HG02678 (cell line): Measurements from ENCODE around the gene DENND4C.
A peak's percentile ranks its signal among the peaks of the same experiment; 100 is the strongest.
"Not testable (repeated sequence)": the region's sequence is repeated elsewhere in the genome, so short reads cannot be mapped to it uniquely, and the experiment has no call there.

Experiments
- ATAC-seq: cut with Tn5 transposase; IDR thresholded peaks from one replicate; pipeline ENCODE4 v1.9.1; 2021; ENCODE audit warnings: mild to moderate bottlenecking, moderate library complexity; ENCODE audit not compliant: unreplicated experiment

Gene DENND4C

DNA sequence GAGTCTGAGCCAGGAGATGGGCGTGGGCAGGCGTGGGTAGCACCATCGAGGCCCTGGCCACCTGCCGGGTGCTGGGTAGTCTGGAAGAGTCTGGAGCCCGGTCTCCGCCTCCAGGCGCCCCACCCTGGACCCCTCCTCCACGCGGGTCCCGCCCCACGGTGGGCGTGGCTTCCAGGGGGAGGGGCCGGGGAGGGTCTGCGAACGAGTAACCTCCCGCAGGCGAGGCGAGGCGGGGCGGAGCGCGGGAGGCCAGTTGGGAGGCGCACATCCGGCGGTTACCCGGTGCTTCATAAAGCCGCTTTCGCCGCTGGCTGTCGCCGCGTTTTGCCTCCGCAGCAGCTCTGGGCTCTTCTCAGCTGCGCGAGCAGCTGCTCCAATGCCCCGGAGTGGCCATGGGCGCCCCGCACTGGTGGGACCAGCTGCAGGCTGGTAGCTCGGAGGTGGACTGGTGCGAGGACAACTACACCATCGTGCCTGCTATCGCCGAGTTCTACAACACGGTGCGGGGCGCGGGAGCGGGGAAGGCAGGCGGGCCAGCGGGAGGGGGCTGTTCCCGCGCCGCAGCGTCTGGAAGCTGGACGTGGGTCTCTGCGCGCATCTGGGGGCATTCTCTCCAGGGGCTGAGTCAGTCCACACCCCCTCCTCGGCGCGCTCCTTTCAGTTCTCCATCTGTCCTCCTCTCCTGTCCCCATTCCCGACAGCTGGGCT, 178.4 kb downstream of the DENND4C start, which contains the start of gene ACER2:
Gene ACER2, plus strand, starts transcription at position 317 of the 708 bp plus-strand sequence. Its CDS starts 76 bp downstream, at position 393.
- ATAC-seq, result peak; percentile 92

DNA sequence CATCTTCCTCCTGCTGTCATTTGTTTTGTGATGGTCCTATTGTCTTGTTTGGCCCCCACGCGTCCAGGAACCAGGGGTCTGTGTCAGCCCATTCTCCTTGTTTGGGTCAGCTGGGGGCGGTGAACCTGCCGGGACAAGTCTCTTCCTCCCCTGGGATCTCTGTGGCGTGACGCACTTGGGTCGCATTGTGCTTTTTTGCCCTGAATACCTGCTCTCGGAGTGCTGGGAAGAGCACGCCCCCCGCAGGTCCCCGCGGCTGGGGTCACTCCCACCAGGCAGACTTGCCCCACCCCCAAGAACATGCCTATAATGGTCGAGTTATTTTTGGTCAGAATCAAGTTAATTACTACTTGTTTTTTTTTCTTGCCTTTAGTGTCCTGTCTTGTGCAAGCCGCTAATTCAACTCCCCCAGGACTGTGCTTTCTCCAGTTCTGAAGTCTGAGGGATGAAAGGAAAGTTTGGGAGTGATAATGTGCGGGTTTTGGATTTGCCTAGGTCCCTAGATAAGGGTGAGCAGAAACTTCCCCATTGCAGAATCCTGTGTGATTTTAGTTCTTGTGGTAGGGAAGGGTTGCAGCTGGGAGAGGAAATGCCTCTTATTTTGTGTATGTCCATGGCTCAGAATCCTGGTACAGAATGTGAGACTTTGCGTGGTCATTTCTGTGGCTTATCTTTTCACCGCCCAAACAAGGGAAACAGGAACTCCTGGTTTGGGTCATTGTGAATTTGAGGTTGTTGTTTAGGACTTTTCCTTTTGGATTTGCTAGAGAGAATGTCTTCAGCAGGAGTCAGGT, 179.1 kb downstream of the DENND4C start:
- peak; percentile 9 for ATAC-seq

GRCh38 chr9:19410195-19410503, 179.7 kb downstream of the DENND4C start:
- ATAC-seq, result no peak

- no peak for ATAC-seq
Observed at GRCh38 chr9:19410594-19410993, 180.1 kb downstream of the DENND4C start.

DNA sequence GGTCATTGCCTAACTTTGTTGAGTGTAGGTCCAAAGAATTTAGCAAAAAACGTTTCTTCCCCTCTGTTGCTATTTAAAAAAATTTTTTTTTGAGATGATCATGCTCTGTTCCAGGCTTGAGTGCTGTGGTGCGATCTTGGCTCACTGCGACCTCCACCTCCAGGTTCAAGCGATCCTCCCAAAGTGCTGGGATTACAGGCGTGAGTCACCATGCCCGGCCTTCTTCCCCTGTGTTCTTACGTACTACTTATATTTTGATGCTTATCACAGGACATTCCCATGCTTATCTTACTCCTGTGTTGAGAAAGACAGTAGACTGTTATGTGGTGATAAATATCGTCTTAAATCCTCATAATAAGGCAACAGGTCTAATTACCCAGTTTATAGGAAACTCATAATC, 180.8 kb downstream of the DENND4C start:
- no peak for ATAC-seq

- ATAC-seq, result not testable (repeated sequence)
Observed at GRCh38 chr9:19413456-19413855, 183.0 kb downstream of the DENND4C start.

- no peak for ATAC-seq
Observed at GRCh38 chr9:19416143-19416542, 185.7 kb downstream of the DENND4C start.

GRCh38 chr9:19420877-19421276, 190.4 kb downstream of the DENND4C start:
- no peak for ATAC-seq
